ENCODE results near the gene RBM20. TPM values are rescaled to one million over a fixed set of nuclear protein-coding genes. Genes with fewer than 3 reads are reported as not detected.
"Not testable (repeated sequence)": the region's sequence is repeated elsewhere in the genome, so short reads cannot be mapped to it uniquely, and the experiment has no call there.

The RBM20 gene
- 18.4 TPM for total RNA-seq

- peak; percentile 74 for DNase-seq
Measured at GRCh38 chr10:110643653-110644597, at the start of gene RBM20. TSS of gene RBM20 (plus strand) at chr10:110644336. CDS start at chr10:110644455, 119 bp downstream.

- no peak for DNase-seq
Measured at GRCh38 chr10:110597476-110597875, 46.7 kb upstream of the RBM20 start.

- peak; percentile 67 for DNase-seq
Measured at GRCh38 chr10:110600487-110601101, 43.5 kb upstream of the RBM20 start.

GRCh38 chr10:110601581-110601980 is 42.6 kb upstream of the RBM20 start:
- DNase-seq, result no peak

- DNase-seq, result no peak
Measured at GRCh38 chr10:110608087-110608486, 36.0 kb upstream of the RBM20 start.

- DNase-seq, result no peak
Measured at GRCh38 chr10:110609605-110610004, 34.5 kb upstream of the RBM20 start.

GRCh38 chr10:110610308-110610774 is 33.8 kb upstream of the RBM20 start:
- DNase-seq, result peak; percentile 87

- DNase-seq, result not testable (repeated sequence)
Measured at GRCh38 chr10:110610781-110611180, 33.4 kb upstream of the RBM20 start.

GRCh38 chr10:110612087-110612486 is 32.0 kb upstream of the RBM20 start:
- no peak for DNase-seq

GRCh38 chr10:110612629-110613028 is 31.5 kb upstream of the RBM20 start:
- DNase-seq, result no peak

- DNase-seq, result no peak
Measured at GRCh38 chr10:110613341-110613995, 30.7 kb upstream of the RBM20 start.

GRCh38 chr10:110613996-110614495 is 30.1 kb upstream of the RBM20 start:
- DNase-seq, result no peak

- peak; percentile 58 for DNase-seq
Measured at GRCh38 chr10:110615057-110615747, 28.9 kb upstream of the RBM20 start.

GRCh38 chr10:110616493-110617033 is 27.6 kb upstream of the RBM20 start:
- DNase-seq, result no peak

GRCh38 chr10:110617425-110618229 is 26.5 kb upstream of the RBM20 start:
- peak; percentile 93 for DNase-seq

GRCh38 chr10:110618230-110618610 is 25.9 kb upstream of the RBM20 start:
- DNase-seq, result no peak

GRCh38 chr10:110619514-110620397 is 24.4 kb upstream of the RBM20 start:
- peak; percentile 81 for DNase-seq

GRCh38 chr10:110620398-110620719 is 23.8 kb upstream of the RBM20 start:
- no peak for DNase-seq

GRCh38 chr10:110623316-110623715 is 20.8 kb upstream of the RBM20 start:
- not testable (repeated sequence) for DNase-seq

GRCh38 chr10:110625356-110625894 is 18.7 kb upstream of the RBM20 start:
- DNase-seq, result peak; percentile 36
